ENCODE measurements around the gene PP2D1. TPM values are rescaled to one million over a fixed set of nuclear protein-coding genes. Genes with fewer than 3 reads are reported as not detected.
"Not testable (repeated sequence)": the region's sequence is repeated elsewhere in the genome, so short reads cannot be mapped to it uniquely, and the experiment has no call there.

PP2D1 gene
- total RNA-seq, 1 donor from 2014 or later, result not detected

DNA sequence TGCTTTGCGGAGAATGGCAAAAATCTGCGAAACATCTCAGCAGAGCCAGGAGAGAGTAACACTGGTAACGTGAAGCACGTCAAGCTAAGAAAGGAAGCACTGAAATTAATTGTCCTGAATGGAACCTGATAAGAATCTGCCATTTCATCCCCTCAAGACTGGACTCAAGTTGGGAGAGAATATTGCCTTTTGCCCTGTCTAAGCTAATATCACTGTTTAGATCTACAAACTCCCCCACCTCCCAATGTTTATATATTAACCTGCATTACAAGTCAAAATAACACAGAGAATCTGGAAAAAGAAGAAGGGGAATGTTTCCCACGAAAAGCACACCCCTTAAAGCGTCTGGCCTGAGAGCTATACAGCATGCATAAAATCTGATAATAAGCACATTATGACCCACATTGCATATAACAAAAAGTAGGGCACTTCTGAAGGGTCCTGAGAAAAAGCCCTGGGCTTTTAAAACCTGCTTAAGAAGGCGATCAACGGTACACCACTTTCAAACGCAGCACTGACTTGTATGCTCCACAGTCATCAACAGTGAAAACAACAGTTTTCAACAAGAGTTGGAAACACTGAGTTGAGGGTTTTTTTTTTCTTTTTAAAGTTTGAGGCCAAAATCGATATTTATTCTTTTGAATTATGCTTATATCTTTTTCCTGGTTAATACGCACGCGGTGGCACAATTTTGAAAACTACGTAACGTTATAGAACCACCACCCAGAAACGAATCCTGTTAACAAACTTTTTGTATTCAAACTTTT is 26.8 kb upstream of the PP2D1 start:
- DNase-seq (ENCODE audit: low spot score in 2 of 2), result no peak
- no peak for TF ChIP-seq CTCF (IDR thresholded peaks at IDR 0.05)
- intact Hi-C loops (cut with DNase I), result loop anchor here (10.0 kb wide), 1 partner anchor 1614 kb away; the partner anchor contains the start of gene SATB1

DNA sequence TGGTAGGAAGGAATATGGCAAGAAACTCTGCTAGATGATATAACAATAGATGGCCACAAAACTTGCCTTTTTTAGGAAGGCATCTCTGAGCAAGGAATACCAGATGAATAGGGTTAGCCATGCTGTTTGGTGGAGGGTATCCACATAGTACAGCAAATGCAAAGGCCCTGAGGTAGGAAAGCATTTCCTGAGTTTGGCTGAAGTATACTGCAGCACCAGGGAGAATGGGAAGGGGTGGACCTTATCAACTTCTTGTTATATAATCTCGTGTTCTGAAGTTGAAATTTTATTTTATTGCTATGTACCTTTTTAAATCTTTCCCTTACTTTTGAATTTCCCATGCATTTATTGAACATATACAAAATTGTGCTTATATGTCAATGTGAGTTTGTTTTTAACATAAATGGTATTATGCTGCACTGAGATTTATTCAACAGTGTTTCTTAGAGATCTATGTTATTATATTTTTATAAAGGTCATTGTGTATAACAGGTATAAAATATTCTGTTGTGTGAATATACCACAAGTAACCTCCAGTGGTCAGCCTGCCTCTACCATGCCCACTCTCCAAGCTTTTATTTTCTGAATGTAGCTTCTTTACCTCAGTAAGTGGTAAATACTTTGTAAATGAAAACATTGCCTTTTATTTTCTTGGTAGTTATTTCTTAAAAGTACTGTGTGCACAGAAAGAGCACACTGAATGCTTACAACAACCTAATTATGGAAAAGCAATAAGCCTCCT is 25.4 kb upstream of the PP2D1 start:
- no peaks in the 10 kb centered on the region for H3K27me3 ChIP-seq
- intact Hi-C loops (cut with DNase I), result loop anchor here (10.0 kb wide), 1 partner anchor 1613 kb away; the partner anchor contains the start of gene SATB1
- H3K9me3 ChIP-seq, result no peaks in the 10 kb centered on the region
- H3K4me1 ChIP-seq, result peaks cover 3 to 13% of the 10 kb centered on the region in 2 donors
- H3K36me3 ChIP-seq, result no peaks in the 10 kb centered on the region
- no peak overlapping the region for H3K4me3 ChIP-seq
- peak overlapping the region; percentile 96 to 97 for H3K27ac ChIP-seq
- no peak for DNase-seq (ENCODE audit: low spot score in 2 of 2)
- TF ChIP-seq CTCF (IDR thresholded peaks at IDR 0.05), result peak in 1 of 3 experiments; percentile 24

More for the DNA sequence above, 26.8 kb upstream of the PP2D1 start:
- H3K9me3 ChIP-seq, result no peaks in the 10 kb centered on the region
- peak overlapping the region; percentile 74 to 88 for H3K4me3 ChIP-seq
- no peaks in the 10 kb centered on the region for H3K27me3 ChIP-seq
- H3K27ac ChIP-seq, result peak overlapping the region; percentile 96 to 97
- peaks cover 8 to 24% of the 10 kb centered on the region in 2 donors for H3K4me1 ChIP-seq
- H3K36me3 ChIP-seq, result no peaks in the 10 kb centered on the region

DNA sequence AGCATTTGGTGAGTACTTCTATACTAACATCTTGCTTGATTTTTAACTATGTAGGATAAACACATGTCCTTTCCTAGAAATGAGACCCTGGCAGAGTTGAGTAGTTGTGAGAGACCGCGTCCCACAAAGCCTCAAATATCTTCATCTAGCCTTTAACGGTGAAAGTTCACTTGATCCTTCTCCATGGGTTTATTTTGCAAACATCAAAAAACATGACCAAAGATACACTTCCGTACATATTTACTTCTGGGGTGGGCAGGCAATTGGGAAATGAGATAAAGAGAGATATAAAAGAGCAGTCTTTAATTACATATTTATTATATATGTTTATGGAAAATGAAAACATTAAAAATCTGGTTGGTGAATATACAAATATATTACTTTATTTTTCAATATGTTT is 23.0 kb upstream of the PP2D1 start:
- Histone ChIP-seq H3K4me1 (peaks cover 0 to 6% of the 10 kb centered on the region in 2 donors), H3K27me3 (no peaks in the 10 kb centered on the region), H3K9me3 (no peaks in the 10 kb centered on the region), H3K27ac (no peak overlapping the region), H3K4me3 (no peak overlapping the region), H3K36me3 (no peaks in the 10 kb centered on the region)
- intact Hi-C loops (cut with DNase I), result loop anchor here (10.0 kb wide), 1 partner anchor 1610 kb away; the partner anchor contains the start of gene SATB1
- no peak for DNase-seq (ENCODE audit: low spot score in 2 of 2)
- TF ChIP-seq CTCF (IDR thresholded peaks at IDR 0.05), result no peak

DNA sequence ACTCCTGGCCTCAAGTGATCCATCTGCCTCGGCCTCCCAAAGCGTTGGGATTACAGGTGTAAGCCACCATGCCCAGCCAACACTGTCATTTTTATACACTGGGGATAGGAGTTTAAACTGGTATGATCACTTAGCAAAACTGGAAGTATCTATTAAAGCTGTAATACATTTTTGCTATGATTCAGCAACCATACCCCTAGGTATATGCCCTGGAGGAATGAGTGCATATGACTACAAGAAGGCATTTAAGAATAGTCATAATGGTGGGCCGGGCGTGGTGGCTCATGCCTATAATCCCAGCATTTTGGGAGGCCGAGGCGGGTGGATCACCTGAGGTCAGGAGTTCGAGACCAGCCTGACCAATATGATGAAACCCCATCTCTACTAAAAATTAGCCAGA is 19.9 kb upstream of the PP2D1 start:
- DNase-seq (ENCODE audit: low spot score in 2 of 2); H3K27ac ChIP-seq; H3K36me3 ChIP-seq; H3K27me3 ChIP-seq; H3K4me3 ChIP-seq; H3K9me3 ChIP-seq; H3K4me1 ChIP-seq: not testable (repeated sequence)
- intact Hi-C loops (cut with DNase I), result loop anchor here (10.0 kb wide), 1 partner anchor 1607 kb away; the partner anchor contains the start of gene SATB1

DNA sequence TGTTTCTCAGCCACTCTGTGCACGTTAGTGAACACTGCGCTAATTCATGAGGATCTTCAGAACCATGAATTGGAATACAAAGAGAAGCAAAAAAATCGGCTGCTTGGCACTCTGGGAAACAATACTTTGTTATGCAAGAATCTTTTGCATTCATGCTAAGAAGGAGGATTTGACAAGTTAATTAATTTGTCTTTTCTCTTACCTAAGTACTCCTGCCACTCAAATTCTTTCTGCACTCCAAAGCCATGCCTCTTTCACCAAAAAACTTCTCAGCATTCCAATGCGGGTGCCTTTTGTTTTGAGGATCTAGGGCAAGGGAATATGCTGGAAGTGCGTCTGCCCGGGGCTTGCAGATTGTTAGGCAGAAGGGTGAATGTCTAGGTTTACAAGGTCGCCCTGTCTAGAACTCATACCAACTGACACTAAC is 16.9 kb upstream of the PP2D1 start:
- no peaks in the 10 kb centered on the region for H3K27me3 ChIP-seq
- H3K4me1 ChIP-seq, result peaks cover 2 to 3% of the 10 kb centered on the region in 2 donors
- H3K9me3 ChIP-seq, result no peaks in the 10 kb centered on the region
- H3K36me3 ChIP-seq, result no peaks in the 10 kb centered on the region
- H3K27ac ChIP-seq, result no peak overlapping the region
- no peak for DNase-seq (ENCODE audit: low spot score in 2 of 2)
- no peak overlapping the region for H3K4me3 ChIP-seq
- no peak for TF ChIP-seq CTCF (IDR thresholded peaks at IDR 0.05)
- intact Hi-C loops (cut with DNase I), result no loop called here

- DNase-seq (ENCODE audit: low spot score in 2 of 2), result no peak
- no peak overlapping the region for H3K4me3 ChIP-seq
- no peak for TF ChIP-seq CTCF (IDR thresholded peaks at IDR 0.05)
- H3K9me3 ChIP-seq, result no peaks in the 10 kb centered on the region
- peaks cover 4 to 14% of the 10 kb centered on the region in 2 donors for H3K4me1 ChIP-seq
- no peaks in the 10 kb centered on the region for H3K36me3 ChIP-seq
- intact Hi-C loops (cut with DNase I), result no loop called here
- H3K27ac ChIP-seq, result no peak overlapping the region
- no peaks in the 10 kb centered on the region for H3K27me3 ChIP-seq
Observed at GRCh38 chr3:20027136-20027535, 15.1 kb upstream of the PP2D1 start.

Measured in ascending aorta (tissue), 2 donors.